Ramos (cell line): ENCODE results near the gene RRP1B.
"Not testable (repeated sequence)": the region's sequence is repeated elsewhere in the genome, so short reads cannot be mapped to it uniquely, and the experiment has no call there.

Experiments used
- in situ Hi-C: fragments of 300-500 bp; cut with MboI; formaldehyde crosslinking; loops from one replicate; pipeline ENCODE4 v1.14.3; 2022; ENCODE audit warnings: low sequenced_read_pairs; ENCODE audit not compliant: unreplicated experiment

Gene RRP1B

DNA sequence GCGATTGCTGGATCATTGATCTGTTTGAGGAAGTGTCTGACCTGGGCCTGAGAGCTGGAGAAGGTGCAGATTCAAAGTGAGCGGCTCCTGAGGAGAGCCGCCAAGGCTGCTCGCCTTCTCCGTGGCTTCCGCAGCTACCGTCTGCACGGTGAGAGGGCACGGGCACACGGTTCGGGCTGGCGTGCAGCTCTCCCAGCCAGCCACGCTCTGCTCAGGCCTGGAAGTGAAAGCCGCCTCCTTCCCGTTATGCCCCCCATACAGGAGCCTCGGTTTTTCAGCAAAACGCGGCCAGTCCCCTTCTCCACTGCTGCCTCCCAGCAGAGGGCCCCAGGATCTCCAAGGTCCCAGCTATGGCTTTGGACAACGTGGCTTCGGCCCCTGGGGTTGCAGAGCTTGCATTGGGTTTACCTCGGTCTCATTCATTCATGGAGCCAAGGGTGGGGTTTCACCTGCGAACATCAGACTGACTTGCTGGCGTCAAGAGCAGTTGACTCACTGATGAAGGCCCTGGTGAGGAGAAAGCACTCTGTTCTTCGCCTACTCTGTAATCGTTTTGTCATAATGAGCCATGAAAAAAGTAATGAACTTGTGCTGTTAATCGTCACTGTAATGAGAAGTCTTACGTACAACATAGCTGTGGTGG lies 35.2 kb downstream of the RRP1B start:
- in situ Hi-C loops = no loop called here

DNA sequence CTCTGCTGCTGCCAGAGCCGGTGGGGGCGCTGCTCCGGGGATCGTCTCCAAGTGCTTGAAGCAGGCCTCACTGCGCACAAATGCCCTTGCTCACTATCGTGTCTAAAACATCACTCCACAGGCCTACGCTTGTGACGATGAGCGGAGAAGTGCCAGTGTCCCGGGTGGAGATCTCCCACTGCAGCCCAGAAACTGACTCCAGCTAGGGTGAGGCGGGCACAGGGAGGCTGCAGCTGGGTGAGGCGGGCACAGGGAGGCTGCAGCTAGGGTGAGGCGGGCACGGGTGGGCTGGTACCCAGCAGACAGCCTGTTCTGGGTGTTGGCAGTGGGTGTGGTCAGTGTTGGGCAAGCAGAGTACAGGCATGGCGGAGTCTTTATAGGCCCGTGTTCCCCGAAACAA lies 36.9 kb downstream of the RRP1B start:
- in situ Hi-C loops = no loop called here

- in situ Hi-C loops = no loop called here
Observed at GRCh38 chr21:43697758-43698643, 38.6 kb downstream of the RRP1B start.

DNA sequence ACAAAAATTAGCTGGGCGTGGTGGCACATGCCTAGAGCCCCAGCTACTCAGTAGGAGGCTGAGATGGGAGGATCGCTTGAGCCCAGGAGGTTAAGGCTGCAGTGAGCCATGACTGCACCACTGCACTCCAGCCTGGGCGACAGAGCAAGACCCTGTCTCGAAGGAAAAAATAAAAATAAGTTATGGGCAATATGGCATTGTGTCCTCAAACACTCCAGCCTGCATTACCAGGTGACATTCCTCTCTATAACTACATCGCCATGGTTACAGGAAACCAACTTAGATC lies 40.1 kb downstream of the RRP1B start:
- in situ Hi-C loops = not testable (repeated sequence)

DNA sequence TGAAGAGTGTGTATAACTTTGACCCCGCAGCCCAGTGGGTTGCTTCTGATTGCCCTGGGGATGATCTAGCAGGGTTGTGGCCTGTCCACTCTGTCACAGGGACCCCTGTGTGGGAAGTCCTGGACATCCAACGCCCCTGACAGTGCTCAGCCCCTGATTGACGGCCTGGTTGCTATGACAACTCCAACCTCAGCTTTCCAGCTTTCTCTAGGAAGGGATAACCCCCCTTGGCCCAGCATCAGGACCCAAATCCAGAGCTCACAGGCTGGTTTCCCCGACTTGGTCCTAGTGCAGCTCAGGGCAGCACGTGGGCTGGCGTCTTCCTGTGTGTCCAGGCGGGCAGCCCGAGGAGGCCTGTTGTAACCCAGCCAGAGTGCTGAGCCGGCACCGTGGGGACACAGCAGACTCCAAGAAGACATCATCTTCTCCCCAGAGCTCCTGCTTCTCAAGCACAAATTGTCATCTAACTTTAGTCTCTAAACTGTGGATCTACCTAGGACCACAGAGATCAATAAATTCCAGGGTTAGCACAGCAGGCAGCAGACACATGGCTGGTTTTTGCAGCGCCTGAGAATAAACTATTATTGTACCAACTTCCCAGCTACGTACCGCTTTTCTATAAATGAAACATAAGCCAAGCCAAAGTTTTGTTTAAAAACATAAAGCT lies 40.7 kb downstream of the RRP1B start:
- in situ Hi-C loops = no loop called here

DNA sequence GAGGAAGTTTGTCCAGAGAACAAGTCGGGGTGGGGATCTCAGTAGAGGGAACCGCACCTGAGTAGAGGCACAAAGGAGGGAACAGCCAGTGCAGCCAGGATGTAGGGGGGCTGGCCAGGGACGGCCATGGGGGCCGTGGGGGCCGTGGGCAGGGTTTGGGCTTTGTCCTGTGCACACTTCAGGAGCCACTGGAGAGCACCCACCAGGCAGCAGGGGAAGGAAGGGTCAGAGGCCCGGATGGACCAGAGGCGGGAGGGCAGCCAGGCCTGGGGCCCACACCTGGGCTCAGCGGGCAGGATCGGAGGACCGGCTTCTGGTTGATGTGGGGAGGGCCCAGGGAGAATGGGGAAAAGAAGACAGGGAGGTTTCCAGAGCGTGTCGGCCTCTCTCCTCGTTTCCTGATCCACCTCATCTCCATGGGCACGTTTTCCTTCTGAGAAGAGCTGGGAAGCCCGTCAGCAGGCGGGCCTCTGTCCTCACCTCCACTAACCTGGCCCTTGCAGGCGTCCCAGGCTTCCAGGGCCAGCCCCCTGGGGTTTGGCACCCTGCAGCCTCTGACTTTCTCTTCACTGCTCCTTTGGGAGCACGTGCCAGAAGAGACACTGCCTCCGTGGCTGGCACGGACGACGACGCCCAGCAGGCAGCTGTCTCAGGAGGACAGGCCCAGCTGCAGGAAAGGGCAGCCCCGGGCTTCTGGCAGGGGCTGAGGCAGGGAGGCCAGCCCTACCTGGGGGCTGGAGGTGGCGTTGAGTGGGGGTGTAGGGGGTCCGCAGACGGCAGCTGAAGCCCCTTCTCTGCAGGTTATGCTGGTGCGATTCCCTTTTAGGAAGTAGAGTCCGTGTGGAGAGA lies 42.8 kb downstream of the RRP1B start:
- in situ Hi-C loops = no loop called here

- in situ Hi-C loops = no loop called here
Observed at GRCh38 chr21:43702785-43703034, 43.4 kb downstream of the RRP1B start.

GRCh38 chr21:43703035-43703880 lies 43.9 kb downstream of the RRP1B start:
- in situ Hi-C loops = no loop called here

DNA sequence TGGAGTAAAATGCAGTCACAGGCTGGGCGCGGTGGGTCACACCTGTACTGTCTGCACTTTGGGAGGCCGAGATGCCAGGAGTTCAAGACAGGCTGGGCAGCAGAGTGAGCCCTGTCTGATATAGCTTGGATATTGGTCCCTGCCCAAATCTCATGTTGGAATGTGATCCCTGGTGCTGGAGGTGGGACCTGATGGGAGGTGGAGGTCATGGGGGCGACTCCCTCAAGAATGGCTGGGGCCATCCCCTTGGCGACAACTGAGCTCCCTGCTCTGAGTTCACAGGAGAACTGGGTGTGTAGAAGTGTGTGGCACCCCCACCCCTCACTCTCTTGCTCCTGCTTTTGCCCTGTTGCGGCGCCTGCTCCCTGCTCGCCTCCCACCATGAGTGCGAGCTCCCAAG lies 48.1 kb downstream of the RRP1B start:
- in situ Hi-C loops = loop anchor here (5.0 kb wide), 1 partner anchor 45 kb away; no protein-coding TSS in a partner anchor

- in situ Hi-C loops = loop anchor here (5.0 kb wide), 1 partner anchor 47 kb away; no protein-coding TSS in a partner anchor
Observed at GRCh38 chr21:43708745-43709381, 49.5 kb downstream of the RRP1B start.

GRCh38 chr21:43712268-43712942 lies 53.0 kb downstream of the RRP1B start:
- in situ Hi-C loops = no loop called here

- in situ Hi-C loops = not testable (repeated sequence)
Observed at GRCh38 chr21:43713123-43713522, 53.8 kb downstream of the RRP1B start.

DNA sequence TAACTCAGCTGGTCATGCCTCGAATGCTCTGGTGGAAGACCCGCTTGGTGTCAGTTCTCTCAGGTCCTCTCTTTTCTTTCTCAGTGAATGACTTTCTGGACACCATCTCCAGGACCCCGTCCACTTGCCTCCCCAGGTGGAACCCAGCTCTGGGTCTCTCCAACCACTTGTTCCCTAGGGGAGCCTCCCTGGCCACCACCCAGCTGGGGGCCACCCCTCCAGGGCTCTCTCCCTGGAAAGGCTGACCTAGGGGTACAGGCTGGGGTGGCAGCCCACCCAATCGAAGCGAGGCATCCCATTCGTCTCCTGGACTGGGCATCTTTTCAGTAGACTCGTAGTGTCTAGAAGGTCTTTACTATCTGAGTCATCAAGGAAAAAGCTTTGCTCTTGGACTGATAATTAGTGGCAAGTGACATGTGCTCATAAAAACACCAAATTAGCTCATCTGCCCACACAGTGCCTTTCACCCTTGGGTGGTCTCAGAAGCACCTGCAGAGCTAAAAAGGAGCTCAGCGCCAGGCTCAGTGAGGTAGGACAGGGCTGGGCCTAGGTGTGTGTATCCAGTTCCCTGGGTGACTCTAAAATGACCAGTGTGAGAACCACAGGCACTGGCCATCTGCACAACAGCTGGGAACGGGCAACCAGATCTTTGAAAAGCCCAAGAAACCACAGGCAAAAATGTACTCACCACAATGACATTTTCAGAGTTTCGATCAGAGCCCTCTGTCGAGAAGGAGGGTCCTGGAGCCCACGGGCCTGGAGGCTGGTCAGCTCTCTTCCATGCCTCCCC lies 57.2 kb downstream of the RRP1B start:
- in situ Hi-C loops = no loop called here

GRCh38 chr21:43717166-43717853 lies 58.0 kb downstream of the RRP1B start:
- in situ Hi-C loops = no loop called here

DNA sequence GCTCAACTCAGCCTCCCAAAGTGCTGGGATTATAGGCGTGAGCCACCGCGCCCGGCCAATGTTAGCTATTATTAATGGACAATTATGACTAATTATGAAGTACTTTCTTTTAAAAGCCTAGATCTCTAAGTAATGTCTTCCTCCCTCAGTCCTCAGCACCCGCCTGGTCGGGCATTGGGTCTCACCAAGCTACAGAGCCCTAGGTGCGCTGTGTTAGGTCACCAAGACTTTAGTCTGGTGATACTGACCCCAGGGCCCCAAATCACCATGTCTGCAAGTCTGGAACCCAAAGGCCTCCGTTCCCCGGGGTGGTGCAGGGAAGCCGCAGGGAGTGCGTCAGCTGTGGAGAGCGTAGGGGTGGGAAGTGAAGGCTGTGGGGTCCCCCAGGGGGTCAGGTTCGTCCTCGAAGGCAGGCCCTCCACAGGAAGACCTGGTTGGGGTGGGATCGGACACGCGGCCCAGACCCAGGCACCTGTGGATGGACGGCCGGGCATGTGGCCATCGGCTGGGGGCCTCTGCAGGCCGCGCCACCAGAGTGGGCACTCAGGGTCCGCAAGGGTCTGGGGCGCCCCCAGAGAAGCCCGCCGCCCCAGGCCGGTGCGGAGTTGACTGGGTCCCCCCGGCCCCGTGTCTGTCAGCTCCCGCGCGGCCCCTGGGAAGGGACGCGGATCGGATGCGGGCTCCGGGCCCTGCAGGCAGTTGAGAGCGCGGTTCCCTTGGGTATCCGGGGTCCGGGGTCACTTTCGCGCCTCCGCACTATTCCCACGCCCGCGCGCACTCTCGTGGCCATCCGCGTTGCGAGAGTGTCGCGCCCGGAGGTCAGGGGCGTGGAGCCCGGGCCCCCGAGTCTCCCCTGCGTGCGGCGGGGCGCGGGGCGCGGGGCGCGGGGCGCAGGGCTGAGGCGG lies 58.9 kb downstream of the RRP1B start:
- in situ Hi-C loops = no loop called here
